ENCODE measurements around the gene MGME1. TPM values are rescaled to one million over a fixed set of nuclear protein-coding genes. Genes with fewer than 3 reads are reported as not detected.

Gene MGME1
- total RNA-seq, 4 donors from 2014 or later, result 7.8 to 23.0 (median 14.9) TPM

- TF ChIP-seq CTCF (IDR thresholded peaks at IDR 0.05; ENCODE audit: low read depth), result no peak
Measured at GRCh38 chr20:17969278-17969883, 563 bp downstream of the MGME1 start.

GRCh38 chr20:17969884-17970409 is 1.1 kb downstream of the MGME1 start:
- TF ChIP-seq CTCF (IDR thresholded peaks at IDR 0.05; ENCODE audit: low read depth), result no peak

- TF ChIP-seq CTCF (IDR thresholded peaks at IDR 0.05; ENCODE audit: low read depth), result no peak
Measured at GRCh38 chr20:17971300-17972013, 2.6 kb downstream of the MGME1 start.

GRCh38 chr20:17972121-17972520 is 3.3 kb downstream of the MGME1 start:
- TF ChIP-seq CTCF (IDR thresholded peaks at IDR 0.05; ENCODE audit: low read depth), result no peak

GRCh38 chr20:17976305-17976704 is 7.5 kb downstream of the MGME1 start:
- TF ChIP-seq CTCF (IDR thresholded peaks at IDR 0.05; ENCODE audit: low read depth), result no peak

- no peak for TF ChIP-seq CTCF (IDR thresholded peaks at IDR 0.05; ENCODE audit: low read depth)
Measured at GRCh38 chr20:17985388-17986018, 16.7 kb downstream of the MGME1 start.

GRCh38 chr20:17987988-17988387 is 19.2 kb downstream of the MGME1 start:
- no peak for TF ChIP-seq CTCF (IDR thresholded peaks at IDR 0.05; ENCODE audit: low read depth)
